ENCODE measurements around the gene IFITM1.

The IFITM1 gene

GRCh38 chr11:299081-299891, 14.6 kb upstream of the IFITM1 start, which contains the start of gene IFITM5:
Gene IFITM5, minus strand, starts transcription at chr11:299526. Its CDS starts 36 bp downstream, at chr11:299490.
- POLR2A ChIA-PET = no interaction called here
- no peak within 1 kb of the TSS for H3K4me3 ChIP-seq (ENCODE audit: low read depth, low read length)

DNA sequence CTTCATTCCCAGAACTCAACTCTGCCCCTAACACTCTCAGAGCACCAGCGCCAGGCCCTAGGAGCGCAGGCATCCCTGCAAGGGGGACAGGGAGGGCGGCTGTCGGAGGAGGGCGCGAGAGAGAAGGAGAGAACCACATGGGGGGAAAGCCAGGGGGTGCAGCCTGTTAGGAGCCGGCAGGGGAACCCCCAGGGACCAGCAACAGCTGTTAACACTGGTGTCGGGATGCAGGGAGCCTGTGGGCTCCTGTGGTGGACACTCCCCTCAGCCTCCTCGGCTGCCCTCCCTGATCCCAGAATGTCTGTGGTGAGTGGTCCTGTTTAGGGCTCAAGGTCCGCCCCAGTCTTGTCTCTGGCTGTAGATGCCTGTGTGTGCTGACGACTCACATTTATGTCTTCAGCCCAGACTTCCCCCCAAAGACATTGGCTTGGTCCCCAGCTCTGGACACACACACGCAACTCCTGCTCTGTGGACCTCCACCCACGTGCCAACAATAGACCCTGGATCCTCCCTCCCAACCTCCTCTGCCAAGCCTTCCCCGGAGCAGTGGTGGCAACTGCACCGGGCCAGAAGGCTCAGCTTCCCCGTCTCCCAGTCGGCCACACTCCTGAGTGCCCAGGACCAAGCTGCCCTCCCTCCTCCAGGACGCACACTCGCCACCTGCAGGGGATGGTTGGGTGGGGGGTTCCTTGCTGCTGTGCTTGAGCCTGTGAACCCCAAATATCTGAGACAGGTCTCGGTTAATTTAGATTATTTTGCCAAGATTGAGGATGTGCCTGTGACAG, 13.7 kb upstream of the IFITM1 start:
- no peak overlapping the region for H3K4me3 ChIP-seq (ENCODE audit: low read depth, low read length)
- ChIA-PET CTCF (no interaction called here), POLR2A (no interaction called here)
- TF ChIP-seq, protein P1, sequence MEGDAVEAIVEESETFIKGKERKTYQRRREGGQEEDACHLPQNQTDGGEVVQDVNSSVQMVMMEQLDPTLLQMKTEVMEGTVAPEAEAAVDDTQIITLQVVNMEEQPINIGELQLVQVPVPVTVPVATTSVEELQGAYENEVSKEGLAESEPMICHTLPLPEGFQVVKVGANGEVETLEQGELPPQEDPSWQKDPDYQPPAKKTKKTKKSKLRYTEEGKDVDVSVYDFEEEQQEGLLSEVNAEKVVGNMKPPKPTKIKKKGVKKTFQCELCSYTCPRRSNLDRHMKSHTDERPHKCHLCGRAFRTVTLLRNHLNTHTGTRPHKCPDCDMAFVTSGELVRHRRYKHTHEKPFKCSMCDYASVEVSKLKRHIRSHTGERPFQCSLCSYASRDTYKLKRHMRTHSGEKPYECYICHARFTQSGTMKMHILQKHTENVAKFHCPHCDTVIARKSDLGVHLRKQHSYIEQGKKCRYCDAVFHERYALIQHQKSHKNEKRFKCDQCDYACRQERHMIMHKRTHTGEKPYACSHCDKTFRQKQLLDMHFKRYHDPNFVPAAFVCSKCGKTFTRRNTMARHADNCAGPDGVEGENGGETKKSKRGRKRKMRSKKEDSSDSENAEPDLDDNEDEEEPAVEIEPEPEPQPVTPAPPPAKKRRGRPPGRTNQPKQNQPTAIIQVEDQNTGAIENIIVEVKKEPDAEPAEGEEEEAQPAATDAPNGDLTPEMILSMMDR (IDR thresholded peaks at IDR 0.05; ENCODE audit: insufficient read depth, low read length, missing control alignments) = peak; percentile 33
- DNase-seq (ENCODE audit: low read depth, low spot score) = no peak

More at GRCh38 chr11:299081-299891, 14.6 kb upstream of the IFITM1 start, which contains the start of gene IFITM5:
- no peak for DNase-seq (ENCODE audit: low read depth, low spot score)
- TF ChIP-seq, protein P1 (IDR thresholded peaks at IDR 0.05; ENCODE audit: insufficient read depth, low read length, missing control alignments) = no peak
- CTCF ChIA-PET = no interaction called here

DNA sequence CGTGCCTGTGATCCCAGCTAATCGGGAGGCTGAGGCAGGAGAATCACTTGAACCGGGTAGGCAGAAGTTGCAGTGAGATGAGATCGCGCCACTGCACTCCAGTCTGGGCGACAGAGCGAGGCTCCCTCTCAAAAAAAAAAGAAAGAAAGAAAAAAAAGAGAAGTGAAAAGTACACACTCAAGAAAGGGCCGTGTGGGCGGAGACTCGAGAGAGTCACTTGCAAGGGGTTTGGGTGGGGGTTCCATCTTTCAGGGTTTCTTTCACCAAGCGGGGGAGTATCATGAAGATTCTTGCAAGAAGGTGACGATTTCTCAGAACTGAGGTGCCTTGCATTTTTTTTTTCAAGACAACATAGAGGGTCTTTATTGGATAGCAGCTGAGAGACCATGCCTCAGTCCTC, 10.5 kb upstream of the IFITM1 start:
- no peak for DNase-seq (ENCODE audit: low read depth, low spot score)
- POLR2A ChIA-PET = no interaction called here
- H3K4me3 ChIP-seq (ENCODE audit: low read depth, low read length) = no peak overlapping the region
- TF ChIP-seq, protein P1 (IDR thresholded peaks at IDR 0.05; ENCODE audit: insufficient read depth, low read length, missing control alignments) = no peak
- CTCF ChIA-PET = interaction anchor here (1.2 to 5.3 kb wide), 5 partner anchors 9 to 94 kb away, joined by 3 to 69 read pairs (median 17); partner anchors contain the start of gene PGGHG

- TF ChIP-seq, protein P1 (IDR thresholded peaks at IDR 0.05; ENCODE audit: insufficient read depth, low read length, missing control alignments) = no peak
- no peak for DNase-seq (ENCODE audit: low read depth, low spot score)
Measured at GRCh38 chr11:304061-304506, 9.8 kb upstream of the IFITM1 start.

GRCh38 chr11:304915-305843, 8.7 kb upstream of the IFITM1 start:
- POLR2A ChIA-PET = interaction anchor here (0.6 kb wide), 1 partner anchor 92 kb away, joined by 3 read pairs; no protein-coding TSS in a partner anchor
- DNase-seq (ENCODE audit: low read depth, low spot score) = peak; percentile 44

More at GRCh38 chr11:304061-304506, 9.8 kb upstream of the IFITM1 start:
- CTCF ChIA-PET = interaction anchor here (0.9 to 5.3 kb wide), 10 partner anchors 9 to 214 kb away, joined by 3 to 69 read pairs (median 16); partner anchors contain the start of genes B4GALNT4, IFITM1 and PGGHG
- POLR2A ChIA-PET = no interaction called here
- H3K4me3 ChIP-seq (ENCODE audit: low read depth, low read length) = no peak overlapping the region

More at GRCh38 chr11:304915-305843, 8.7 kb upstream of the IFITM1 start:
- CTCF ChIA-PET = interaction anchor here (0.7 to 5.3 kb wide), 29 partner anchors 8 to 213 kb away, joined by 3 to 69 read pairs (median 5); partner anchors contain the start of genes B4GALNT4, IFITM1 and PGGHG
- H3K4me3 ChIP-seq (ENCODE audit: low read depth, low read length) = no peak overlapping the region; the same call in 1 of the 2 replicates
- TF ChIP-seq, protein P1 (IDR thresholded peaks at IDR 0.05; ENCODE audit: insufficient read depth, low read length, missing control alignments) = peak; percentile 48
